Osteoblast (primary cell): ENCODE results near the gene TEDDM1. TPM values are rescaled to one million over a fixed set of nuclear protein-coding genes. Genes with fewer than 3 reads are reported as not detected.
"Not testable (repeated sequence)": the region's sequence is repeated elsewhere in the genome, so short reads cannot be mapped to it uniquely, and the experiment has no call there.

Source experiments
- DNase-seq: peaks from one replicate; pipeline ENCODE4 v3.0.0; 2011; ENCODE audit warnings: low spot score, mixed read lengths; ENCODE audit not compliant: insufficient read length; ENCODE audit errors: missing footprints
- H2AFZ ChIP-seq: 2 replicates; pipeline ENCODE4 v1.6.0; 2011; ENCODE audit warnings: mild to moderate bottlenecking, low read length
- H3K27ac ChIP-seq: 2 replicates; pipeline ENCODE4 v1.5.1; 2011; ENCODE audit warnings: mild to moderate bottlenecking, low read depth, low read length, moderate library complexity
- H3K27me3 ChIP-seq: 2 replicates; pipeline ENCODE4 v1.6.0; 2012; ENCODE audit warnings: mild to moderate bottlenecking, control low read depth, inconsistent platforms, low read length, moderate library complexity; ENCODE audit not compliant: insufficient read depth
- H3K36me3 ChIP-seq: 2 replicates; pipeline ENCODE4 v1.5.1; 2011; ENCODE audit warnings: mild to moderate bottlenecking, low read length, control low read depth, moderate library complexity; ENCODE audit not compliant: insufficient read depth
- H3K4me1 ChIP-seq: 2 replicates; pipeline ENCODE4 v1.5.1; 2011; ENCODE audit warnings: mild to moderate bottlenecking, low read length, control low read depth, moderate library complexity; ENCODE audit not compliant: insufficient read depth
- H3K4me2 ChIP-seq: 2 replicates; pipeline ENCODE4 v1.6.0; 2011; ENCODE audit warnings: mild to moderate bottlenecking, low read length; ENCODE audit not compliant: insufficient read depth
- H3K4me3 ChIP-seq: fragments of 200-600 bp; sonication (generic); 3 replicates; pipeline ENCODE4 v1.5.1; 2012; ENCODE audit warnings: mild to moderate bottlenecking, low read length, inconsistent platforms; ENCODE audit not compliant: insufficient read depth
- H3K79me2 ChIP-seq: 2 replicates; pipeline ENCODE4 v1.6.0; 2012; ENCODE audit warnings: mild to moderate bottlenecking, low read length, control low read depth, inconsistent platforms; ENCODE audit not compliant: insufficient read depth
- H3K9me3 ChIP-seq: 2 replicates; pipeline ENCODE4 v1.5.1; 2011; ENCODE audit warnings: low read depth, low read length, control low read depth
- H4K20me1 ChIP-seq: 2 replicates; pipeline ENCODE4 v1.6.0; 2012; ENCODE audit warnings: mild to moderate bottlenecking, low read length, control low read depth; ENCODE audit not compliant: insufficient read depth
- CTCF ChIP-seq: IDR thresholded peaks from 2 replicates; pipeline ENCODE4 v1.5.1; 2011; ENCODE audit warnings: mild to moderate bottlenecking, low read depth, low read length, moderate library complexity; ENCODE audit errors: extremely low read depth
- total RNA-seq: library from RNA; depleted of rRNA; stranded (reverse); fragments of >200 nt; gene quantifications from 2 replicates; pipeline ENCODE4 v1.2.3, GENCODE V29; 2012

TEDDM1 gene
- total RNA-seq, 1 donor = not detected

GRCh38 chr1:182383037-182383661, 17.3 kb downstream of the TEDDM1 start:
- no peak for TF ChIP-seq CTCF
- peaks cover 61% of the 10 kb centered on the region for H3K36me3 ChIP-seq
- H3K27me3 ChIP-seq = no peaks in the 10 kb centered on the region
- no peaks in the 10 kb centered on the region for H3K9me3 ChIP-seq
- peaks cover 3% of the 10 kb centered on the region for H3K79me2 ChIP-seq
- H3K4me1 ChIP-seq = no peaks in the 10 kb centered on the region
- H3K4me3 ChIP-seq = no peak overlapping the region
- no peak overlapping the region for H2AFZ ChIP-seq
- H3K27ac ChIP-seq = no peak overlapping the region
- peaks cover 7% of the 10 kb centered on the region for H4K20me1 ChIP-seq
- no peak for DNase-seq
- no peak overlapping the region for H3K4me2 ChIP-seq

GRCh38 chr1:182381962-182382819, 18.3 kb downstream of the TEDDM1 start:
- no peaks in the 10 kb centered on the region for H3K79me2 ChIP-seq
- no peak overlapping the region for H3K4me3 ChIP-seq
- H4K20me1 ChIP-seq = no peaks in the 10 kb centered on the region
- H3K9me3 ChIP-seq = no peaks in the 10 kb centered on the region
- H3K27ac ChIP-seq = no peak overlapping the region
- no peak for DNase-seq
- no peak for TF ChIP-seq CTCF
- H3K4me1 ChIP-seq = no peaks in the 10 kb centered on the region
- H2AFZ ChIP-seq = no peak overlapping the region
- no peaks in the 10 kb centered on the region for H3K27me3 ChIP-seq
- H3K4me2 ChIP-seq = no peak overlapping the region
- H3K36me3 ChIP-seq = peaks cover 52% of the 10 kb centered on the region

GRCh38 chr1:182380199-182380598, 20.3 kb downstream of the TEDDM1 start:
- no peaks in the 10 kb centered on the region for H3K9me3 ChIP-seq
- peaks cover 33% of the 10 kb centered on the region for H3K36me3 ChIP-seq

GRCh38 chr1:182379781-182380180, 20.7 kb downstream of the TEDDM1 start:
- not testable (repeated sequence) for H3K4me1 ChIP-seq, DNase-seq, H3K9me3 ChIP-seq, H2AFZ ChIP-seq, H3K4me3 ChIP-seq, H3K4me2 ChIP-seq, H3K27me3 ChIP-seq, H3K27ac ChIP-seq, H3K79me2 ChIP-seq, H4K20me1 ChIP-seq
- H3K36me3 ChIP-seq = peaks cover 29% of the 10 kb centered on the region

More at GRCh38 chr1:182380199-182380598, 20.3 kb downstream of the TEDDM1 start:
- TF ChIP-seq CTCF = no peak
- Histone ChIP-seq H3K27me3 (no peaks in the 10 kb centered on the region), H2AFZ (no peak overlapping the region), H3K4me1 (no peaks in the 10 kb centered on the region), H3K79me2 (no peaks in the 10 kb centered on the region), H3K27ac (no peak overlapping the region), H3K4me3 (no peak overlapping the region), H3K4me2 (no peak overlapping the region), H4K20me1 (no peaks in the 10 kb centered on the region)
- DNase-seq = no peak
